ENCODE data around the gene PRICKLE3. TPM values are rescaled to one million over a fixed set of nuclear protein-coding genes. Genes with fewer than 3 reads are reported as not detected.
A peak's percentile ranks its signal among the peaks of the same experiment; 100 is the strongest.

Gene PRICKLE3
- polyA plus RNA-seq, 6 donors from 2014 or later = 3.6 to 8.6 (median 5.4) TPM; not detected in 1

GRCh38 chrX:49202022-49202421 lies 15.8 kb upstream of the PRICKLE3 start:
- peaks cover 0 to 17% (median 0%) of the 10 kb centered on the region in 3 donors for H3K27me3 Mint-ChIP-seq
- H3K27ac Mint-ChIP-seq = no peak overlapping the region
- H3K4me3 Mint-ChIP-seq = peak overlapping the region in 1 of 8 donors; percentile 51
- DNase-seq (no peak), ATAC-seq (ENCODE audit: low read depth in 2 of 2) (no peak)
- H3K4me1 Mint-ChIP-seq = peaks cover 11 to 18% (median 12%) of the 10 kb centered on the region in 3 donors
- H3K9me3 Mint-ChIP-seq = peaks cover 0 to 2% (median 0%) of the 10 kb centered on the region in 7 donors
- H3K36me3 Mint-ChIP-seq = no peaks in the 10 kb centered on the region

GRCh38 chrX:49199906-49200771 lies 14.0 kb upstream of the PRICKLE3 start, which contains the start of gene SYP:
TSS of gene SYP (minus strand) at chrX:49200193. CDS start at chrX:49200186, 7 bp downstream.
- Mint-ChIP-seq H3K27me3 (peaks cover 0 to 17% (median 0%) of the 10 kb centered on the region in 3 donors), H3K9me3 (peaks cover 0 to 2% (median 0%) of the 10 kb centered on the region in 7 donors), H3K36me3 (no peaks in the 10 kb centered on the region), H3K27ac (peak within 1 kb of the TSS in 4 of 6 donors; percentile 49 to 69 (median 63)), H3K4me1 (peaks cover 11 to 18% (median 12%) of the 10 kb centered on the region in 3 donors), H3K4me3 (peak within 1 kb of the TSS; percentile 48 to 85 (median 78))
- DNase-seq (peak; percentile 84), ATAC-seq (ENCODE audit: low read depth in 2 of 2) (peak; percentile 95 to 96)

GRCh38 chrX:49199315-49199595 lies 13.1 kb upstream of the PRICKLE3 start:
- peaks cover 0 to 2% (median 0%) of the 10 kb centered on the region in 7 donors for H3K9me3 Mint-ChIP-seq
- H3K4me3 Mint-ChIP-seq = peak overlapping the region in 1 of 8 donors; percentile 48
- H3K4me1 Mint-ChIP-seq = peaks cover 11 to 18% (median 12%) of the 10 kb centered on the region in 3 donors
- H3K27ac Mint-ChIP-seq = no peak overlapping the region
- H3K36me3 Mint-ChIP-seq = no peaks in the 10 kb centered on the region
- DNase-seq = no peak
- peaks cover 0 to 16% (median 0%) of the 10 kb centered on the region in 3 donors for H3K27me3 Mint-ChIP-seq
- ATAC-seq (ENCODE audit: low read depth in 2 of 2) = no peak

GRCh38 chrX:49198540-49199314 lies 12.6 kb upstream of the PRICKLE3 start:
- peaks cover 0 to 11% (median 0%) of the 10 kb centered on the region in 3 donors for H3K27me3 Mint-ChIP-seq
- H3K9me3 Mint-ChIP-seq = peaks cover 0 to 2% (median 0%) of the 10 kb centered on the region in 7 donors
- peaks cover 12 to 18% (median 14%) of the 10 kb centered on the region in 3 donors for H3K4me1 Mint-ChIP-seq
- no peak overlapping the region for H3K27ac Mint-ChIP-seq
- DNase-seq (no peak), ATAC-seq (ENCODE audit: low read depth in 2 of 2) (no peak)
- H3K36me3 Mint-ChIP-seq = no peaks in the 10 kb centered on the region
- H3K4me3 Mint-ChIP-seq = peak overlapping the region; percentile 24 to 79 (median 47)

DNA sequence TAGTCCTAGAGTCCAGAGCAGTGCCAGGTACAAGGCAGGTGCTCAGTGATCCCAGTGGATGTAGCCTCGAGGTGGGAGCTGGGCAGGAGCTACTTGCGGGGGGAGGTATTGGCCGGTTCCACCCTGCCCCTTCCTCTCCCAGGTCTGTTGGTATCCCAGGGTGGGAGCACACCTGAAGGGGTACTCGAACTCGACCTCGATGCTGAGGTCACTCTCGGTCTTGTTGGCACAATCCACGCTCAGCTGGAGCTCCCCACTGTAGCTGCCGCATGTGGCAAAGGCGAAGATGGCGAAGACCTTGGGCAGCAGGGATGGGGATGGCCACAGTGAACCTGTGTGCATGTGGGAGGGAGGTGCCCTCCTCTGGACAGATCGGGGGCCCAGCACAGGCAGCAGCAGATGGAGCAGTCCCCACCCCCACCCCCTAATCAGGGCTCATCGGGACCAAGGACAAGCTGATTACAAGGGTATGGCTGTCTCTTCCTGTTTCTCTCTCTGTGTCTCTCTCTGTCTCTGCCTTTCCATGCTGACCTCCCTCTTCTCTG lies 11.4 kb upstream of the PRICKLE3 start:
- Mint-ChIP-seq H3K4me1 (peaks cover 15 to 22% (median 18%) of the 10 kb centered on the region in 3 donors), H3K9me3 (peaks cover 0 to 2% (median 0%) of the 10 kb centered on the region in 7 donors), H3K27me3 (peaks cover 0 to 11% (median 0%) of the 10 kb centered on the region in 3 donors), H3K27ac (no peak overlapping the region), H3K36me3 (no peaks in the 10 kb centered on the region), H3K4me3 (peak overlapping the region in 2 of 8 donors; percentile 17 to 79)
- no peak for ATAC-seq (ENCODE audit: low read depth in 2 of 2)
- no peak for DNase-seq

DNA sequence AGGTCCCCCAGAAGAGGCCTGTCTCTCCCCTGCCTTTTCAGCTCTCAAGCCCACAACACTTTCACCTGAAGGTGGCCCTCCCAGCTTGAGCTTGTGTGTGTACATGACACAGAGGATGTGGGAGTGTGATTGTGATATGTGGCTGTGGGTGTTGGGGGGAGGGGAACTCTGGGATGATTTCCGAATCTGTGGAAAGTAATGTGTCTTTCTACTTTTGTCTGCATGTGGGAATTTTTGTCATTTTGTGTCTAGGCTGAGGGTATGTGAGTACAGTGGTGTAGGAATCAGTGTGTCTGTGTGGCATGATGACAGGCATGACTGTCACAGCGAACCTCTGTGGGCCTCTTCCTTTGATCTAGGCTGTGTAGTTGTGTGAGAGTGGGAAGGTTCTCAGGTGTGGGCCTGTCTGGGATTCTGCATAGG lies 7.4 kb upstream of the PRICKLE3 start:
- Mint-ChIP-seq H3K4me1 (peaks cover 21 to 28% (median 22%) of the 10 kb centered on the region in 3 donors), H3K27me3 (peaks cover 0 to 9% (median 0%) of the 10 kb centered on the region in 3 donors), H3K9me3 (peaks cover 0 to 2% (median 0%) of the 10 kb centered on the region in 7 donors), H3K36me3 (no peaks in the 10 kb centered on the region), H3K27ac (no peak overlapping the region), H3K4me3 (peak overlapping the region in 1 of 8 donors; percentile 82)
- DNase-seq (no peak), ATAC-seq (ENCODE audit: low read depth in 2 of 2) (no peak)

- ATAC-seq (ENCODE audit: low read depth in 2 of 2) (no peak), DNase-seq (no peak)
- Mint-ChIP-seq H3K27ac (peak overlapping the region in 2 of 6 donors; percentile 23 to 59), H3K4me3 (peak overlapping the region in 4 of 8 donors; percentile 8 to 81 (median 50)), H3K36me3 (no peaks in the 10 kb centered on the region), H3K27me3 (peaks cover 0 to 2% (median 0%) of the 10 kb centered on the region in 3 donors), H3K4me1 (peaks cover 19 to 23% (median 20%) of the 10 kb centered on the region in 3 donors), H3K9me3 (peaks cover 0 to 2% (median 0%) of the 10 kb centered on the region in 7 donors)
Observed at GRCh38 chrX:49192722-49193328, 6.7 kb upstream of the PRICKLE3 start.

GRCh38 chrX:49191574-49192011 lies 5.4 kb upstream of the PRICKLE3 start:
- peak; percentile 2 to 13 for ATAC-seq (ENCODE audit: low read depth in 2 of 2)
- Mint-ChIP-seq H3K27me3 (no peaks in the 10 kb centered on the region), H3K4me1 (peaks cover 20 to 27% (median 24%) of the 10 kb centered on the region in 3 donors), H3K36me3 (no peaks in the 10 kb centered on the region), H3K9me3 (peaks cover 0 to 2% (median 0%) of the 10 kb centered on the region in 7 donors), H3K27ac (peak overlapping the region in 4 of 6 donors; percentile 57 to 97 (median 90)), H3K4me3 (peak overlapping the region; percentile 77 to 97 (median 94))
- no peak for DNase-seq

- Mint-ChIP-seq H3K4me1 (peaks cover 24 to 28% (median 27%) of the 10 kb centered on the region in 3 donors), H3K36me3 (no peaks in the 10 kb centered on the region), H3K9me3 (peaks cover 0 to 2% (median 0%) of the 10 kb centered on the region in 7 donors), H3K4me3 (peak overlapping the region; percentile 77 to 97 (median 94)), H3K27me3 (no peaks in the 10 kb centered on the region), H3K27ac (peak overlapping the region; percentile 86 to 97 (median 96))
- DNase-seq (peak; percentile 88), ATAC-seq (ENCODE audit: low read depth in 2 of 2) (peak; percentile 81 to 82)
Observed at GRCh38 chrX:49190821-49191573, 4.8 kb upstream of the PRICKLE3 start.

DNA sequence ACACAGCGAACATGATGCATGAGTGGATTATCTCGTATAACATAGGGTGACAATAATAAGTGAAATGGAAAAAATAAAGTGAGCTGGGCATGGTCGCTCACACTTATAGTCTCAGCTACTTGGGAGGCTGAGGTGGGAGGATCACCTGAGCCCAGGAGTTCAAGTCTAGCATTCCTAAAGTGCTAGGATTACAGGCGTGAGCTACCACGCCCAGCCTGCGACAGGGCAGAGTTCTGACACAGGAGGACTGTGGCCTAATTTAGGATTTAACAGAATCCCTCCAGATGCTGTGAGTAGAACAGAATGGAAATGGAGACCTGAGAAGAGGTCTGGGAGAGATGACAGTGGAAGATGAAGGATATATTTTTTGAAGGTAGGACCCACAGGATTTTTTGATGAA lies 3.4 kb upstream of the PRICKLE3 start:
- peak overlapping the region in 6 of 8 donors; percentile 37 to 95 (median 89) for H3K4me3 Mint-ChIP-seq
- DNase-seq = no peak
- no peaks in the 10 kb centered on the region for H3K36me3 Mint-ChIP-seq
- H3K4me1 Mint-ChIP-seq = peaks cover 29 to 38% (median 36%) of the 10 kb centered on the region in 3 donors
- H3K9me3 Mint-ChIP-seq = peaks cover 0 to 2% (median 0%) of the 10 kb centered on the region in 7 donors
- H3K27me3 Mint-ChIP-seq = no peaks in the 10 kb centered on the region
- H3K27ac Mint-ChIP-seq = peak overlapping the region; percentile 40 to 96 (median 74)
- no peak for ATAC-seq (ENCODE audit: low read depth in 2 of 2)

DNA sequence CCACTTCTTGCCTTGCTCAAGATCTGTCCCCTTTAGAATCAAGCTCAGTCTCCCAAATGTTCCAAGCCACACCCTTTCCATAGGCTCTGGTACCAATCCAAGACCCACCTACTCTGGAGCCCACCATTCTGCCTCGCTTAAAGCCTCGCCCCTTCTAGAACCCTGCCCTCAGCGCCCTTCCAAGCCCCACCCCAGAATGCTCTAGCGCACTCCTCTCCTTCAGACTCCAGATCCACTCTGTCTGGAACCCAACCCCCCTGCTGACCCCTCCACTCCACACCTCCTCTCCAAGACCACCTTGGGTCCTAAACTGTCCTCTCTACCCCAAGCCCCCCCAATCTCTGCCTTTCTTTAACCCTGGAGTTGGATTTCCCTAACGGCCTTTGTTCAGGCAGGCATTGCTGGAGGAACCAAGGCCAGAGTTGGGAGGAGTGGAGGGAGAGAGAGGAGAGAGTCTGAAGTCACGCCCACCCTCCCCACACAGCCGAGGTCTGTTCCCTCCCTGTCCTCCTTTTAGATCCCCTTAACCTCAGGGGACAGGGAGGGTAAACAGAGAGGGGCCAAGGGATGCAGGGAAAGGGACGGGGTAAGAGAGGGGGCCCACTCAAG lies 2.4 kb upstream of the PRICKLE3 start:
- Mint-ChIP-seq H3K4me3 (peak overlapping the region in 1 of 8 donors; percentile 85), H3K4me1 (peaks cover 32 to 45% (median 39%) of the 10 kb centered on the region in 3 donors), H3K27ac (no peak overlapping the region), H3K9me3 (peaks cover 0 to 2% (median 0%) of the 10 kb centered on the region in 7 donors), H3K27me3 (no peaks in the 10 kb centered on the region), H3K36me3 (no peaks in the 10 kb centered on the region)
- DNase-seq (no peak), ATAC-seq (ENCODE audit: low read depth in 2 of 2) (no peak)

All from naive B cell (primary cell).